Uterus (tissue), 4 donors: ENCODE results near the gene OTUB2. TPM values are rescaled to one million over a fixed set of nuclear protein-coding genes. Genes with fewer than 3 reads are reported as not detected.
"Not testable (repeated sequence)": the region's sequence is repeated elsewhere in the genome, so short reads cannot be mapped to it uniquely, and the experiment has no call there.

Experiments
- DNase-seq, 2 donors: peaks; one replicate each; pipeline ENCODE4 v3.0.0-alpha.2; 2019 to 2020
- H3K27ac ChIP-seq, 2 donors: fragments of 200-600 bp; sonication (generic); 1 replicate in 1 of 2; 2 replicates in 1 of 2; pipeline ENCODE4 v1.5.1; 2016 to 2018
- H3K27me3 ChIP-seq, 2 donors: fragments of 200-600 bp; sonication (generic); one replicate each; pipeline ENCODE4 v1.5.1; 2018 to 2019; ENCODE audit warnings: control low read depth in 1 of 2
- H3K36me3 ChIP-seq, 2 donors: fragments of 200-600 bp; sonication (generic); one replicate each; pipeline ENCODE4 v1.5.1; 2019; ENCODE audit warnings: control low read depth in 1 of 2
- H3K4me1 ChIP-seq, 2 donors: fragments of 200-600 bp; sonication (generic); one replicate each; pipeline ENCODE4 v1.5.1; 2018 to 2019; ENCODE audit warnings: control low read depth in 1 of 2
- H3K4me3 ChIP-seq, 2 donors: fragments of 200-600 bp; sonication (generic); 1 replicate in 1 of 2; 2 replicates in 1 of 2; pipeline ENCODE4 v1.5.1; 2018 to 2019; ENCODE audit warnings: mild to moderate bottlenecking in 1 of 2
- H3K9me3 ChIP-seq, 2 donors: fragments of 200-600 bp; sonication (generic); one replicate each; pipeline ENCODE4 v1.5.1; 2019; ENCODE audit warnings: control low read depth in 1 of 2
- POLR2A ChIP-seq, 2 donors: fragments of 450-650 bp; IDR thresholded peaks; one replicate each; pipeline ENCODE4 v1.6.1; 2016; ENCODE audit warnings: antibody characterized with exemption in 2 of 2, mild to moderate bottlenecking in 1 of 2, moderate library complexity in 1 of 2
- intact Hi-C: fragments of 100-400 bp; cut with DNase I; formaldehyde crosslinking; loops from one replicate; pipeline ENCODE4 v1.15.1; 2023; ENCODE audit warnings: low total_unique reads
- total RNA-seq, 4 donors: library from RNA; depleted of rRNA in 3 of 4; stranded (reverse); fragments of >200 nt in 3 of 4; gene quantifications; one replicate each; pipeline versions ENCODE4 v1.1.0 to v1.2.4, GENCODE V29; 2014 to 2023
- TF ChIP-seq, protein P1 (sequence below), 4 experiments: fragments of 200-600 bp in 2 of 4; fragments of 450-650 bp in 2 of 4; sonication (generic) in 2 of 4; IDR thresholded peaks; one replicate each; pipeline ENCODE4 v1.5.1; 2016 to 2019; ENCODE audit warnings: antibody characterized with exemption in 4 of 4, mild to moderate bottlenecking in 2 of 4, moderate library complexity in 1 of 4
- donor health status: DM: yes; HTN: yes; CAD: no.

OTUB2 gene
- total RNA-seq, 4 donors from 2014 or later: 0.37 to 3.8 TPM; not detected in 2

DNA sequence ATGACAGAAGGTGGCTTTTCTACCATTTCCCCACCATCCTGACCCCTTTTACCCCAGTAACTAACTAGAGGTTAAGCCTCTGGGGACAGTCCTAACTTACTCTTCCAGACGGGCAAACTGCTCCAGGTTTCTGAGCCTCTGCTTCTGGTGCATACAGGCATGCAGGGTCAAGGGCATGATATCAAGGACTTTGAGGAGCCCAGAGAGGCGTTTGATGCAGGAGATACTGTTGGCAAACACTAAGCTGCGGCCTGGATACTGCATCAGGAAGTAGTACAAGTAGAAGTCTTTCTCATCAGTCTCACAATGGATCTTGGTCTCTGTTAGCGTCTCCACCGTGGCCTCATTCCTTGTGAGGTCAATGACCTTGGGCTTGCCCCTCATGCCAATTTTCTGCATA lies 33.9 kb downstream of the OTUB2 start:
- Histone ChIP-seq H3K9me3 (no peaks in the 10 kb centered on the region), H3K36me3 (no peaks in the 10 kb centered on the region), H3K27ac (no peak overlapping the region), H3K27me3 (no peaks in the 10 kb centered on the region), H3K4me1 (no peaks in the 10 kb centered on the region), H3K4me3 (no peak overlapping the region)
- intact Hi-C loops: no loop called here
- no peak for DNase-seq
- no peak for TF ChIP-seq POLR2A (IDR thresholded peaks at IDR 0.05)
- TF ChIP-seq, protein P1, sequence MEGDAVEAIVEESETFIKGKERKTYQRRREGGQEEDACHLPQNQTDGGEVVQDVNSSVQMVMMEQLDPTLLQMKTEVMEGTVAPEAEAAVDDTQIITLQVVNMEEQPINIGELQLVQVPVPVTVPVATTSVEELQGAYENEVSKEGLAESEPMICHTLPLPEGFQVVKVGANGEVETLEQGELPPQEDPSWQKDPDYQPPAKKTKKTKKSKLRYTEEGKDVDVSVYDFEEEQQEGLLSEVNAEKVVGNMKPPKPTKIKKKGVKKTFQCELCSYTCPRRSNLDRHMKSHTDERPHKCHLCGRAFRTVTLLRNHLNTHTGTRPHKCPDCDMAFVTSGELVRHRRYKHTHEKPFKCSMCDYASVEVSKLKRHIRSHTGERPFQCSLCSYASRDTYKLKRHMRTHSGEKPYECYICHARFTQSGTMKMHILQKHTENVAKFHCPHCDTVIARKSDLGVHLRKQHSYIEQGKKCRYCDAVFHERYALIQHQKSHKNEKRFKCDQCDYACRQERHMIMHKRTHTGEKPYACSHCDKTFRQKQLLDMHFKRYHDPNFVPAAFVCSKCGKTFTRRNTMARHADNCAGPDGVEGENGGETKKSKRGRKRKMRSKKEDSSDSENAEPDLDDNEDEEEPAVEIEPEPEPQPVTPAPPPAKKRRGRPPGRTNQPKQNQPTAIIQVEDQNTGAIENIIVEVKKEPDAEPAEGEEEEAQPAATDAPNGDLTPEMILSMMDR (IDR thresholded peaks at IDR 0.05): no peak

DNA sequence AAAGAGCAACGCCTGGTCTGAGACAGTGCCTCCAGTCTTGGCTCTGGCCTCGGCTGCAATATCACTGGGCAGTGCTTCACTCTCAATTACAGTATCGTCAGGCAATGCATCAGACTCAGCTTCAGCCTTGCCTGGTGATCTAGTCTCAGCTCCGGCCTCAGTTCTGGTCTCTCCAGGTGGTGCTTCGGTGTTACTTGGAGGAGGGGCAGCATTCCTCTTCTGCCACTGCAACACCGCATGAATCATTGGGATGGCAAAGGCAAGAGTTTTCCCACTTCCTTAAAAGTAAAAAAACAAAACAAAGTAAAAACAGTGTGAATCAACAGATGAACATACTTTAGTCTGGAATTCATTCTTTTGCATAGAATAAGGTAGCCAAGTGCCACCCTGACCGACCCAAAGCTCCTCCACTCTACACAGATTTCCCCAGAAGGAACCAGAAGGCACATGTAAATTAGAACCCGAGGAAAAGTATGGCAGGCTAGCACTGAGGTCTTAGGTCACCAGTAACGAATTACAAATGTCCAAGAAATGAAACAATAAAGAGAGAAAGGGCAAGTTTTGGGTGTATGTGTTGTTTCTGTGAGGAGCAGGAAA lies 36.3 kb downstream of the OTUB2 start:
- intact Hi-C loops: no loop called here
- Histone ChIP-seq H3K27ac (no peak overlapping the region), H3K9me3 (no peaks in the 10 kb centered on the region), H3K4me3 (no peak overlapping the region), H3K36me3 (no peaks in the 10 kb centered on the region), H3K4me1 (peaks cover 0 to 6% of the 10 kb centered on the region in 2 donors), H3K27me3 (no peaks in the 10 kb centered on the region)
- no peak for DNase-seq
- TF ChIP-seq POLR2A (IDR thresholded peaks at IDR 0.05): no peak
- TF ChIP-seq, protein P1 (IDR thresholded peaks at IDR 0.05): no peak

DNA sequence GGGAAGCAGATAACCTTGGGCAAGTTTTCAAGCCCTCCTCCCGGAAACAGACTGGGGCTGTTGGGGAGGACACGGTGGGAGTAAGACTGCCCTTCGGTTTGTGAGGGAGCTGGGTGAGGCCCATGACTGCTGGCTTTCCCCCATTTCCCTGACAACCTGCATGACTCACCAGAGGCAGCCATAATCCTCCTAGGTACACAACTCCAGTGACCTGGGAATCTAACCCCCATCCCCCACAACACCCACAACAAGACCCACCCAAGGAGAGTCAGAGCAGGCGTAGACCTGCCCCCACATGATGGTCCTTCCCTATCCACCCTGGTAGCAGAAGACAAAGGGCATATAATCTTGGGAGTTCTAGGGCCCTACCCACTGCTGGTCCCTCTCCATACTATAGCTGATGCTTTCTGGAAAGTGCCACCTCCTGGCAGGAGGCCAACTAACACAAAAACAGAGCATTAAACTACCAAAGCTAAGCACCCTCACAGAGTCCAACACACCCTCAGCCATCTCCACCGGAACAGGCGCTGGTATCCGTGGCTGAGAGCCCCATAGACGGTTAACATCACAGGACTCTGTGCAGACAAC lies 40.0 kb downstream of the OTUB2 start:
- Histone ChIP-seq H3K4me3 (no peak overlapping the region), H3K27ac (peak overlapping the region in 1 of 2 donors; percentile 32), H3K27me3 (no peaks in the 10 kb centered on the region), H3K9me3 (no peaks in the 10 kb centered on the region), H3K4me1 (peaks cover 0 to 6% of the 10 kb centered on the region in 2 donors), H3K36me3 (no peaks in the 10 kb centered on the region)
- no peak for DNase-seq
- intact Hi-C loops: no loop called here
- TF ChIP-seq, protein P1 (IDR thresholded peaks at IDR 0.05): no peak
- no peak for TF ChIP-seq POLR2A (IDR thresholded peaks at IDR 0.05)

DNA sequence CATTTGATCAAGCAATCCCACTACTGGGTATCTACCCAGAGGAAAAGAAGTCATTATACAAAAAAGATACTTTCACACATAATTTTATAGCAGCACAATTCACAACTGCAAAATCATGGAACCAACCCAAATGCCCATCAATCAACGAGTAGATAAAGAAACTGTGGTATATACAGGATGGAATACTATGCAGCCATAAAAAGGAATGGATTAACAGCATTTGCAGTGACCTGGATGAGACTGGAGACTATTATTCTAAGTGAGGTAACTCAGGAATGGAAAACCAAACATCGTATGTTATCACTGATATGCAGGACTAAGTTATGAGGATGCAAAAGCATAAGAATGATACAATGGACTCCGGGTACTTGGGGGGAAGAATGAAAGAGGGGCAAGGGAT lies 45.9 kb downstream of the OTUB2 start:
- H3K36me3 ChIP-seq, H3K4me3 ChIP-seq, H3K27me3 ChIP-seq, intact Hi-C loops, H3K27ac ChIP-seq, H3K4me1 ChIP-seq, H3K9me3 ChIP-seq, DNase-seq: not testable (repeated sequence)

DNA sequence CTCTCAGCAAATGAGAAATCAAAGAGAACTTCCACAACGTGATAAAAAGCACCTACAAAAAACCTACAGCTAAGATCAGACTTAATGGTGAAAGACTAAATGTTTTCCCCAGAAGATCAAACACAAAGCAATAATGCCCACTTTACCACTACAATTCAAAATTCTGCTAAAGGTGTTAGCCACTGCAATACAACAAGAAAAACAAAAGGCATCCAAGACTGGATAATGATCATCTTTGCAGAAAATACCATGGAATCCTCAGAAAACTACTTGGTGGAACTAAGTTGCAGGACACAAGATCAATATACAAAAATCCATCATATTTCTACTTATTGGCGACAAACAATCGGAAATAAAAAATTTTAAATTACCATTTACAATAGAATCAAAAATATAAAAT lies 48.4 kb downstream of the OTUB2 start:
- Histone ChIP-seq H3K4me3 (no peak overlapping the region), H3K36me3 (no peaks in the 10 kb centered on the region), H3K27me3 (no peaks in the 10 kb centered on the region), H3K9me3 (peaks cover 0 to 6% of the 10 kb centered on the region in 2 donors), H3K4me1 (peaks cover 0 to 7% of the 10 kb centered on the region in 2 donors), H3K27ac (no peak overlapping the region)
- TF ChIP-seq, protein P1 (IDR thresholded peaks at IDR 0.05): no peak
- intact Hi-C loops: no loop called here
- no peak for DNase-seq
